HG03139 (cell line): ENCODE measurements around the gene MED9.
"Not testable (repeated sequence)": the region's sequence is repeated elsewhere in the genome, so short reads cannot be mapped to it uniquely, and the experiment has no call there.

ENCODE experiments used
- ATAC-seq: cut with Tn5 transposase; IDR thresholded peaks from one replicate; pipeline ENCODE4 v1.9.1; 2021; ENCODE audit not compliant: unreplicated experiment

The MED9 gene

GRCh38 chr17:17454700-17455099 lies 22.1 kb upstream of the MED9 start:
- ATAC-seq: not testable (repeated sequence)

DNA sequence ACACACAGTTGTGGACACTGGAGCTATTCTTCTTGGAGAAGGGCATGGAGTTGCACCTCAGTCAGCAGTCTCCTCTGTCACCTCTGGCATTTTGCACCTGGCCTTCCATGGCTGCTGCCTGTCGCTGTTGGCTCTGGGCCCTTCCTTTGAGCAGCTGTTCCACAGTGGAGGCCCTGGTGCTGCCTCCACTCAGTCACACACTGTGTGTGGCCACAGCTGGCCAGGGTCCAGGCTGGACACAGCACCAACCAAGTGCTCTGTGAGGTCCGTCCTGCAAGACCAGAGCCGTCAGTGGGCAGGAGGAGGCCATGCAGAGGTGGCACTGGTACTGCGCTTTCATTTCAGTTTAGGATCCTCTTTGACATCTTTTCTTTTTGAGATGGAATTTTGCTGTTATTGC lies 21.6 kb upstream of the MED9 start:
- ATAC-seq: no peak

DNA sequence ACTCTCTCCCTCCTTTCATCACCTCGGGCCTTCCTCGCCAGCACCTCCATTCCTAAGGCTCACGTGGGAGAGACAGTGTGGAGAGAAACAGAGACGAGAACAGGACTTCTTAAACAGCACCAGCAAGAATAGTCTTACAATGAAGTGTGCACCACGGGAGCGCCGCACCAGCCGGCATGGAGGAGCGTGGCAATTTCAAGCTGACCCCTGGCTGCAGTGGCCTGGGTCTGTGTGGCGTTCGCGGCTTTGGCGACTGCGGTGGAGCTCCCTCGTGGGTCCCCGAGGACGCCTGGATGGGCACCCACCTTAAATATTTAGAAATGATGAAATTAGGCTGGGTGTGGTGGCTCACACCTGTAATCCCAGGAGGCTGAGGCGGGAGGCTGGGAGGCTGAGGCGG lies 20.5 kb upstream of the MED9 start:
- no peak for ATAC-seq

DNA sequence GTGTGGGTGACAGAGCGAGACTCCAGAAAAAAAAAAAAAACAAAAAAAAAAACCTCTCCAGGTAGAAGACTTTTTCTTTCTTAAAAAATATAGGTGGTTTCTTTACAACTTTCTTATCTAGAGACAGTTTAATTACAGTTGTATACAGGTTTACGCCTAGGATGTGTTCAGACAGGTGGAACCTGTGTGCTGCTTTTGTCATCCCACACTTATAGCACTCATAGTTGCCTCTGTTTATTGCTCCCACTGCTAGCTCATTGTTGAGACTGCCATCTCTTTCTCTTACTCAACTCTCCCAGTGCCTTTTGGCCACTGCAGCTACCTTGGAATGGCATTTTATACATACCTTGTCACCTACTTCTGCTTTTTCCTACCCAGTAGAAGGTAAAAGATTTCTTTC lies 19.1 kb upstream of the MED9 start:
- no peak for ATAC-seq

- no peak for ATAC-seq
Measured at GRCh38 chr17:17460038-17460437, 16.8 kb upstream of the MED9 start.

DNA sequence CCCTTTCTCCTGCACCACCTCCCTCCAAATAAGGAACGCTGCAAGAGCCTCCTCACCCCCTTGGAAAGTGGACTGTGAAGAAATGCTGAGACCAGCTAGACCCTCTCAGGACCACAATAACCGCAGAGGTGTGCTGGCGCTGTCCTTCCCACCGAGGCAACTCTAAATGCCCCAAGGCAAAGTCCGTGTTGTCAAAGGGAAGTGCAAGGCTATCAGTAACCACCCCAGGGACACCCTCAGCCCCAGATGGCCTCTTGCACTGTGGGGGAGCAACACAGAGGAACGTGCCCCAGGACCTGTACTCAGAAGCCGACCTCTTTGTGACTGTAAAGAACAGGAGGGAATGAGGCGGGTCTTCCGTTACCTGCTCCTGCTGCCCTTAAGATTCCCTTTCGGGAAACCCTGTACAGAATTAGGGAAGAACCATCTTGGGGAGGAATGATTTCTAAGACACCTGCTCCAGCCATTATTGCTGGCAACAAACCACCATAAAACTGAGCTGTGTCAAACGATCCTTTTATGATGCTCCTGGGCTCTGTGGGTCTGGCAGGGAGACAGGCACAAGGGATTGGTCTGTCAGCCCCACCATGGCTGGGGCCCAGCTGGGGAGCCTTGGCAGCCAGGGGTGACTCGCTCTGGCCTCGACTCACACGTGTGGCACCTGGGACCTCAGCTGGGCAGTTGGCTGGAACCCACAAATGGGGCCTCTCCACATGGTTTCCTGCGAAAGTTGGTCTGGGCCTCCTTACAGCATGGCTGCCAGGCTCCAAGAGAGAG lies 14.6 kb upstream of the MED9 start:
- ATAC-seq: no peak

DNA sequence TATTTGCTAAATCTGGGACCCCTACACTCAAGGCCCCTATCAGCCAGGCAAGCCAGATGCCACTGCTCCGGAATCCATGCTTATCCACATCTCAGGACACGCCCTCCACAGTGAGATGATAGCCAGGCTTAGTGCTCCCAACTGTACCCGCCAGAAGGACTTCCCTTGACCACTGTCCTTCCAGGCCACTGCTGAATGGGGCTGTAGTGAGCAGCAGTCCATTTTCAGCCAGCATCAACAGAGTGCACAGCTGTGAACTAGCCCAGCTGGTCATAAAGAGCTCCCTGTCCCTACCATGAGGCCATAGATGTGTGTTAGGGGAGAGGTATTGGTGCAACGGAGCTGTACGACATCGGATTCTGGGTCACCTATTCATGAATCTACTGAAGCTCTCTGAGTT lies 13.0 kb upstream of the MED9 start:
- no peak for ATAC-seq

DNA sequence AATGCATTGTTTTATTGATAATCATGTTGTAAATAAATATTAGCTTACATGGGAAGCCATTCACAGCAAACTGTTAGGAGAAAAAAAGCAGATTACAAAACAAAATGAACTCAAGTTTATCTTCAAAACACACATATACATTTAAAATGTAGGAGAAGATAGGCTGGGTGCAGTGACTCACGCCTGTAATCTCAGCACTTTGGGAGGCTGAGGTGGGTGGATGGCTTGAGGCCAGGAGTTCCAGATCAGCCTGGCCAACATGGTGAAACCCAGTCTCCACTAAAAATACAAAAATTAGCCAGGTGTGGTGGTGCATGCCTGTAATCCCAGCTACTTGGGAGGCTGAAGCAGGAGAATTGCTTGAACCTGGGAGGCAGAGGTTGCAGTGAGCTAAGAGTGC lies 10.9 kb upstream of the MED9 start:
- not testable (repeated sequence) for ATAC-seq

GRCh38 chr17:17466511-17466910 lies 10.3 kb upstream of the MED9 start:
- ATAC-seq: no peak

DNA sequence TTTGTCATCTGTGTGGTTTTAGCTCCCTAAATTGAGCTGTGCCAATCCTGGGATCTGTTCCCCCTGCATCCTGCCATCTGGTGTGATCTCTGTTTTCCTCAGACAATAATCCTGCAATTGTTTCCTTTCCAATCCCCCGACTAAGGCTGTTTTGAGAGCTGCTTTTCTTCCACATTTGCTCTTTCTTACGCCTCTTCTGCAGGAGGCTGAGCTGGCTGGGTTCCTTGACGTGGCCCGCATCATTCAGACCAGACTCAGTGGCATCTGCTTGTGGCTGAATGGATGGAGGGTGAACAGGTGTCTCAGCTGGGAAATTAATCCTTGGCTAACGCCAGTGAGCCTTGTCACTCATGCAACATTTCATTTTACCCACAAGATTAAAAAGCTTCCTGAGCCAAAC lies 9.8 kb upstream of the MED9 start:
- ATAC-seq: no peak

DNA sequence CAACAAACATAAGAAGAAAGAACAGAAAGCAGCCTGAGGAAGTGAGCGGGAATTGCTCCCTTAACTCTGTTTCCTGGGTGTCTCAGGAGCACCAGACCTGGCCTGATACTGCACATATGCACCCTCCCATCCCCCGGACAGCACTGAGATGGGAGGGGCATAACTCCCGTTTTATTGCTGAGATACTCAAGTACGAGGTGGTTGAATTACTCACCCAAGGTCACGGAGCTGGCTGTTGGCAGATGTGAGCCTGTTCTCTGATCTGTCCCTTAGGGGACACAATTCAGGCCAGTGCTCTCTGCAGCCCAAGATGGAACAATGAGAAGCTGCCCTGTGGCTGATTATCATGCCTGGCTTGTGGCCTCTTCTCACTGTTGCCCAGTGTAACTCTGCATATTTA lies 9.1 kb upstream of the MED9 start:
- ATAC-seq: no peak

- no peak for ATAC-seq
Measured at GRCh38 chr17:17468217-17469010, 8.4 kb upstream of the MED9 start.

DNA sequence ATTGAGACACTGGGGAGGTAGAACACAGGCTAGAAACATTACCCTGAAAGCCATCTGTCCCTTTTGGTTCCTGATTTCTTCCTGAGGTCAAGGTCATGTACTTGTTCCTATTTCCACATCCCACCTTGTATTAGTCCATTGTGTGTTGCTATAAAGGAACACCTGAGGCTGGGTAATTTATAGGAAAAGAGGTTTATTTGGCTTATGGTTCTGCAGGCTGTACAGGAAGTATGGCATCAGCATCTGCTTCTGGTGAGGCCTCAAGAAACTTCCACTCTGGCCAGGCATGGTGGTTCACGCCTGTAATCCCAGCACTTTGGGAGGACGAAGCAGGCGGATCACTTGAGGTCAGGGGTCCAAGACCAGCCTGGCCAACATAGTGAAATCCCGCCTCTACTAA lies 7.4 kb upstream of the MED9 start:
- no peak for ATAC-seq

DNA sequence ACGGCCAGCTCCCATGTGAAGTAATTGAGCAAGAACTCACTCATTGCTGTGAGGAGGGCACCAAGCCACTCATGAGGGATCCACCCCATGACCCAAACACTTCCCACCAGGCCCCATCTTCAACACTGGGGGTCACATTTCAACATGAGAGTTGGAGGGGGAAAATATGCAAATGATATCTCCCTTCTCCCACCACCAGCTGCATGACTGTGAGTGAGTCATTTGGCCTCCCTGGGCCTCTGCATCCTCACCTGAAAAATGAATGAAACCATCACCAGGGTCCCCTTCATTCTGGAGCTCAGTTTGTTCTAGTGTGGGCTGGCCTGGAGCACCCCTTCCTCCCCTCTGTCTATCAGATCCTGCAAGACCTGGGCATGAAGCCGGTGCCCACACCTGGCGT lies 6.8 kb upstream of the MED9 start:
- ATAC-seq: no peak

GRCh38 chr17:17472333-17472920 lies 4.4 kb upstream of the MED9 start:
- no peak for ATAC-seq

GRCh38 chr17:17474341-17474740 lies 2.5 kb upstream of the MED9 start:
- ATAC-seq: no peak

DNA sequence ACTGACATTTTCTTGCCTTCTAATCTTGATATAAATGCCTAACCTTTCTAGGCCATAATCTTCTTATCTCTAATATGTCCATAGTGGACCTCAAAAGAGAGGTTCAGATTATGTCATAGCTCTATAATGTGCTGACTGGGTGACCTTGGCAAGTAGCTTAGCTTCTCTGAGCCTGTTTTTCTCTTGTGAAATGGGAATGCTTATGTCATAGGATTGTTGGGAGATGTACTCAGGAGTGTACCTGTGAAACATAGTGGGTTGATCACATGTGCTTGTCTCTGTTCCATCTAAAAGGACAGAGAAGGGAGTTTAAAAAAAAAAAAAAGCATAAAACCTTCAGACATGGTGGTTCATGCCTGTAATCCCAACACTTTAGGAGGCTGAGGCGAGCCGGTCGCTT lies 2.4 kb downstream of the MED9 start:
- no peak for ATAC-seq

- no peak for ATAC-seq
Measured at GRCh38 chr17:17480593-17481148, 3.9 kb downstream of the MED9 start.

DNA sequence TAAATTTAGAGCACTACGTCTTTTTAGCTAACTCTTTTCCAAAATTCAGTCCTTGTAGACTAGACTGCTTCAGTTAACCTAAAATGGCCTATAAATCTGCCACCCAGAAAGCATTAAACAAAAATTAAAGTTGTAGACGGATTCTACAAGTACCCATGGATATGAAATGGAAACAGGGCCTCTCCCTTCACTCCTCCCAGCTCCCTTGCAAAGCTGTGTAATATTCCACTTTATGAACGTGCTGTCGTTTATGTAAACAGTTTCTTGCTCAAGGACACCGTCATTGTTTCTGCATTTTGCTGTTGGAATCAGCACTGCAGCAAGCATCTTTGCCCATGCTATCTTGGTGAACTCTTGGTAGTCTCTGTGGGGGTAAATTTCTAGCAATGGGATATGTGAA lies 5.1 kb downstream of the MED9 start:
- ATAC-seq: no peak

DNA sequence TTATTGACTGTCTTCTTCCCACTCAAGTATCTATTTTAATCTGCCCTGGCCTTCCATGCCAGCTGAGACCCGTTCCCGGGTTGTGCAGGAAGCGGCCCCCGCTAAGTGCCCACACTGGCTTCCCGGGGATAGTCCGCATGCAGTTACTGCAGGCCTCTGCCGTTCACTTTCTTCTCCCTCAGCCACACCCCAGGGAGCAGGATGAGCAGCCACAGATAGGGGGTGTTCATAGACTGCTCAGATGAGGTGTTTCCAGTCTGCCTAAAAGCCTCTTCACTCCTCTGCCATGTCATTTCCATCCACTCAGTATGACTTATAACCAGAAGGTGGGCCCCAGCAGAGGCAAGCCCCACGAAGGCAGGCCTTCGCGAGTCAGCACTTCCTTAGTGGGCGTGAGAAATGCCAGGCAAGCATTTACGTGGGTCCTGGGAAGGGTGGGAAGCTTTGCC lies 7.7 kb downstream of the MED9 start:
- ATAC-seq: no peak

GRCh38 chr17:17485420-17485819 lies 8.6 kb downstream of the MED9 start:
- ATAC-seq: no peak

GRCh38 chr17:17486416-17486815 lies 9.6 kb downstream of the MED9 start:
- ATAC-seq: not testable (repeated sequence)
